ENCODE results near the gene MMAB. TPM values are rescaled to one million over a fixed set of nuclear protein-coding genes. Genes with fewer than 3 reads are reported as not detected.

The MMAB gene
- total and polyA plus RNA-seq, 8 donors: 6.2 to 71.2 (median 29.8) TPM

DNA sequence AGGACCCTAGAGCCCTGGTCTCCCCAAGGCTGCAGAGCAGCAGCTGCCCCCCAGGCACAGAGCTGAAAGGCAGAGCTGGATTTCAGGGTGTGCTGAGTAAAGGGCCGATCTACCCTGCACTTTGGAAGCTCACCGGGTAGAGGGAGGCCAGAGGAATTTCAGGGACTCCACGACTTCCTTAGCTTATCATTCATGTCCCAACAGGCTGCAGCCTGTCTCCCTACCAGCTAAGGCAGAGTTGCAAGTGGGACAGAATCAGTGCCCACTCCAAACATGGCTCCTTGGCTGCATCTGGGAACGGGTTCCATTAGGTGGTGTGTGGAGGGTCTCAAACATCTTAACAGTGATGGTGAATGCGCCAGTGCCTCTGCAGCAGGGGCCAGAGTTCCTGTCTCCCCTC lies 27.5 kb downstream of the MMAB start:
- Histone ChIP-seq H3K27me3 (peaks cover 0 to 40% (median 20%) of the 10 kb centered on the region in 3 donors), H3K36me3 (peaks cover 0 to 15% (median 0%) of the 10 kb centered on the region in 4 donors), H3K4me3 (no peak overlapping the region), H3K9me3 (no peaks in the 10 kb centered on the region), H3K27ac (no peak overlapping the region), H3K4me1 (peaks cover 0 to 11% (median 3%) of the 10 kb centered on the region in 4 donors)
- no peak for DNase-seq
- intact Hi-C loops (cut with DNase I; ENCODE audit: low total_unique reads): no loop called here
- TF ChIP-seq, protein P1, sequence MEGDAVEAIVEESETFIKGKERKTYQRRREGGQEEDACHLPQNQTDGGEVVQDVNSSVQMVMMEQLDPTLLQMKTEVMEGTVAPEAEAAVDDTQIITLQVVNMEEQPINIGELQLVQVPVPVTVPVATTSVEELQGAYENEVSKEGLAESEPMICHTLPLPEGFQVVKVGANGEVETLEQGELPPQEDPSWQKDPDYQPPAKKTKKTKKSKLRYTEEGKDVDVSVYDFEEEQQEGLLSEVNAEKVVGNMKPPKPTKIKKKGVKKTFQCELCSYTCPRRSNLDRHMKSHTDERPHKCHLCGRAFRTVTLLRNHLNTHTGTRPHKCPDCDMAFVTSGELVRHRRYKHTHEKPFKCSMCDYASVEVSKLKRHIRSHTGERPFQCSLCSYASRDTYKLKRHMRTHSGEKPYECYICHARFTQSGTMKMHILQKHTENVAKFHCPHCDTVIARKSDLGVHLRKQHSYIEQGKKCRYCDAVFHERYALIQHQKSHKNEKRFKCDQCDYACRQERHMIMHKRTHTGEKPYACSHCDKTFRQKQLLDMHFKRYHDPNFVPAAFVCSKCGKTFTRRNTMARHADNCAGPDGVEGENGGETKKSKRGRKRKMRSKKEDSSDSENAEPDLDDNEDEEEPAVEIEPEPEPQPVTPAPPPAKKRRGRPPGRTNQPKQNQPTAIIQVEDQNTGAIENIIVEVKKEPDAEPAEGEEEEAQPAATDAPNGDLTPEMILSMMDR (IDR thresholded peaks at IDR 0.05): no peak
- TF ChIP-seq POLR2AphosphoS5 (IDR thresholded peaks at IDR 0.05): no peak
- no peak for TF ChIP-seq EP300 (IDR thresholded peaks at IDR 0.05)
- no peak for TF ChIP-seq POLR2A (IDR thresholded peaks at IDR 0.05)
- WGBS, 5 donors: 50 to 67% (median 61%) methylated on average over 5 of the region's 5 CpGs

DNA sequence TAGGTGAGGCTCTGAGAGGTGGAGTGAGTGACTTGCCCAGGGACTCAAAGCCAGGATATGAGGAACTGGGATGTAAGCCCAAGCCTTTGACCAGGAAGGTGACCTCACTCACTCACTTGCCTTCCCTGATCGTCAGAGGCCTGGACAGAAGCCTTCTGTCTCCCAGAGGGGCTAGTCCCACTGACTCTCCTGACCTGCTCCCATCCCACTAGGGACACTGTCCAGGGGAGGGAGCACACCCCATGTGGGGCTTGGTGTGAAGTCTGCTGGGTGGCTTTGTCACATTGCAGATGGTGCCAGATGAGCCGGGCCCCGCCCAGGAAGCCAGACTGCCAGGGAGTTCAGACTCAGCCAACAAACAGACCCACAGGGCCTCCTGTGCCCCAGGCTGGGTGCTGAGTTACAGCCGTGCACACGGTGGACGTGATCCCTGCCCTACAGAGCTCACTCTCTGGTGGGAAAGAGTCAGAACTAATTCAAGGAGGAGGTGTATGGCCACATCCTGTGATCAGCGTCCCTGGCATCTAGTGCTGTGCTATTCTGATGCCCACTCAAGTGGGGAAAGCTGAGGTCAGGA lies 28.3 kb downstream of the MMAB start:
- peaks cover 0 to 11% (median 3%) of the 10 kb centered on the region in 4 donors for H3K4me1 ChIP-seq
- TF ChIP-seq POLR2A (IDR thresholded peaks at IDR 0.05): no peak
- TF ChIP-seq EP300 (IDR thresholded peaks at IDR 0.05): no peak
- TF ChIP-seq POLR2AphosphoS5 (IDR thresholded peaks at IDR 0.05): no peak
- TF ChIP-seq, protein P1 (IDR thresholded peaks at IDR 0.05): no peak
- H3K27me3 ChIP-seq: peaks cover 0 to 32% (median 16%) of the 10 kb centered on the region in 3 donors
- H3K36me3 ChIP-seq: peaks cover 0 to 23% (median 0%) of the 10 kb centered on the region in 4 donors
- WGBS, 5 donors: 21 to 34% (median 31%) methylated on average over 3 to 7 of the region's 7 CpGs
- DNase-seq: no peak
- H3K27ac ChIP-seq: no peak overlapping the region
- no peak overlapping the region for H3K4me3 ChIP-seq
- intact Hi-C loops (cut with DNase I; ENCODE audit: low total_unique reads): no loop called here
- no peaks in the 10 kb centered on the region for H3K9me3 ChIP-seq

DNA sequence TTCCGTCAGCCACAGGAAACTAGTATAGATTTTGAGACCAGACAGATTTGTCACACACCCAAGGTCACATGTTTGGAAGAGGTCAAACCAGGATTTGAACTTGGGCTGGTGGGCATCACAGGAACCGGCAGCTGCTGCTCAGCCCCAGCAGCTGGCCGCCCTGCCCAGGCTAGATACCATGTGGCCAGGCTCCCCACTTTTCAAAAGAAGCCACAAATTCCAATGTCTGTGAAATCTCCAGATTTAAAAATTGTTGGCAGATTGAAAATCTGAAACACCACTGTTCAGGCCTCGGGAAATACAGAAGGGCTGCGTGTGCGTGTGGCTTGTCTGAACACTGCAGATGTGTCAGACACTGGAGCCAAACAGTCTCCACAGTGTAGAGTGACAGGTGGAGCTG lies 30.4 kb downstream of the MMAB start:
- no peak overlapping the region for H3K27ac ChIP-seq
- H3K9me3 ChIP-seq: no peaks in the 10 kb centered on the region
- 88 to 91% (median 90%) methylated on average over 6 of the region's 6 CpGs for WGBS, 5 donors
- DNase-seq: no peak
- no peak overlapping the region for H3K4me3 ChIP-seq
- H3K36me3 ChIP-seq: peaks cover 0 to 44% (median 0%) of the 10 kb centered on the region in 4 donors
- peaks cover 0 to 11% (median 0%) of the 10 kb centered on the region in 3 donors for H3K27me3 ChIP-seq
- H3K4me1 ChIP-seq: peaks cover 0 to 6% (median 3%) of the 10 kb centered on the region in 4 donors
- TF ChIP-seq POLR2A (IDR thresholded peaks at IDR 0.05): no peak
- TF ChIP-seq POLR2AphosphoS5 (IDR thresholded peaks at IDR 0.05): no peak
- TF ChIP-seq, protein P1 (IDR thresholded peaks at IDR 0.05): no peak
- TF ChIP-seq EP300 (IDR thresholded peaks at IDR 0.05): no peak
- intact Hi-C loops (cut with DNase I; ENCODE audit: low total_unique reads): no loop called here

DNA sequence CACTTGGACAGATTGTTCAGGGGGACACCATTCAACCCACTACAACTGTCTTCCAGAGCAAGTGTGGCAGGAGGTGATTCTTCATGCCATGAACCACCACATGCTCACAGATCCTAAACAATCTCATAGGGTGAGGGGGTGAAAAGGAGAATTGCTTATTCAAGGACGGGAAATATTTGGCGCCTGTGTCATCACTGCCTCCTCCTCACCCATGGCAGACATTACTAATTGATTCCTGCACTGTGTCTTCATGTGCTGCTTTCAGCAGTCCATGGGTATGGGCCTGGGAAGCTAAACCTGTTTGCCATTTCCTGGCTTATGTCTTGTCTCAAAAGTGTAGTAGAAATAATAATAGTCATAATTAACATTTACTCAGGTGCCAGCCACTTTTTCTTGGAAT lies 31.3 kb downstream of the MMAB start:
- Histone ChIP-seq H3K4me1 (peaks cover 0 to 6% (median 3%) of the 10 kb centered on the region in 4 donors), H3K27ac (no peak overlapping the region), H3K9me3 (no peaks in the 10 kb centered on the region), H3K27me3 (peaks cover 0 to 2% (median 0%) of the 10 kb centered on the region in 3 donors), H3K4me3 (no peak overlapping the region), H3K36me3 (peaks cover 0 to 50% (median 4%) of the 10 kb centered on the region in 4 donors)
- 79 to 82% (median 80%) methylated on average over 2 of the region's 2 CpGs for WGBS, 5 donors
- TF ChIP-seq POLR2AphosphoS5 (IDR thresholded peaks at IDR 0.05) (no peak), POLR2A (IDR thresholded peaks at IDR 0.05) (no peak), EP300 (IDR thresholded peaks at IDR 0.05) (no peak)
- TF ChIP-seq, protein P1 (IDR thresholded peaks at IDR 0.05): no peak
- intact Hi-C loops (cut with DNase I; ENCODE audit: low total_unique reads): no loop called here
- no peak for DNase-seq
